H1 (cell line): ENCODE results near the gene CMSS1. TPM values are rescaled to one million over a fixed set of nuclear protein-coding genes. Genes with fewer than 3 reads are reported as not detected.

Experiments
- ASH2L ChIP-seq: fragments of 200-600, 300-600 bp; sonication (generic); IDR thresholded peaks from one replicate; pipeline ENCODE4 v1.7.1; 2017; ENCODE audit warnings: low read length
- ATF2 ChIP-seq: IDR thresholded peaks from 2 replicates; pipeline ENCODE4 v1.6.1; 2012; ENCODE audit warnings: low read length, inconsistent platforms
- BACH1 ChIP-seq: IDR thresholded peaks from 2 replicates; pipeline ENCODE4 v1.6.1; 2012; ENCODE audit warnings: low read length, improper control_type of control experiment
- CHD7 ChIP-seq: fragments of 300-600 bp; sonication (generic); IDR thresholded peaks from 2 replicates; pipeline ENCODE4 v1.7.1; 2012; ENCODE audit warnings: low read length, moderate library complexity, mild to moderate bottlenecking, inconsistent platforms; ENCODE audit not compliant: insufficient replicate concordance
- GABPA ChIP-seq: IDR thresholded peaks from 2 replicates; pipeline ENCODE4 v1.6.1; 2011; ENCODE audit warnings: mild to moderate bottlenecking, low read length, moderate library complexity, borderline replicate concordance; ENCODE audit not compliant: insufficient read depth
- MAFK ChIP-seq: IDR thresholded peaks from 2 replicates; pipeline ENCODE4 v1.6.1; 2012; ENCODE audit warnings: low read depth, mild to moderate bottlenecking, improper control_type of control experiment, low read length
- PHF8 ChIP-seq: fragments of 200-600 bp; sonication (generic); conservative IDR thresholded peaks from 2 replicates; pipeline ENCODE4 v1.7.1; 2012; ENCODE audit warnings: low read depth, mild to moderate bottlenecking, inconsistent platforms, low read length, moderate library complexity
- SIN3A ChIP-seq, 2 experiments: IDR thresholded peaks in 1 of 2; conservative IDR thresholded peaks in 1 of 2; 2 replicates each; pipeline ENCODE4 v1.6.1; 2011 to 2012; ENCODE audit warnings: low read length in 2 of 2, improper control_type of control experiment in 1 of 2, low read depth in 1 of 2, mild to moderate bottlenecking in 1 of 2
- SP2 ChIP-seq: IDR thresholded peaks from 2 replicates; pipeline ENCODE4 v1.6.1; 2012; ENCODE audit warnings: mild to moderate bottlenecking, low read length, inconsistent platforms
- SRF ChIP-seq: IDR thresholded peaks from 2 replicates; pipeline ENCODE4 v1.6.1; 2011; ENCODE audit warnings: mild to moderate bottlenecking, low read depth, low read length, moderate library complexity
- TCF12 ChIP-seq: IDR thresholded peaks from 2 replicates; pipeline ENCODE4 v1.6.1; 2011; ENCODE audit warnings: low read depth, mild to moderate bottlenecking, low read length
- polyA plus RNA-seq, 7 experiments: library from polyadenylated mRNA; depleted of rRNA in 3 of 7; stranded (reverse) in 5 of 7; unstranded in 2 of 7; fragments of >200 nt in 5 of 7; fragments of 200-250 nt in 2 of 7; gene quantifications; 1 replicate in 5 of 7; 2 replicates in 1 of 7; 4 replicates in 1 of 7; pipeline versions ENCODE4 v1.2.1 to v1.2.3, GENCODE V29; 2011 to 2013; ENCODE audit warnings: missing spikeins in 2 of 7, mixed read lengths in 2 of 7
- total RNA-seq: library from RNA; stranded (reverse); fragmentation: NEBNext Ultra II Directional; extraction: Animal tissue kit (Norgen Biotek cat#: 25700); gene quantifications from 2 replicates; pipeline ENCODE4 v1.2.1, GENCODE V29; 2021

The CMSS1 gene
- total and polyA plus RNA-seq, 2 of the 8 experiments (the other 6 are each of a cell fraction or from before 2014, with no cell fraction given): 15.2 to 75.1 TPM

- TF ChIP-seq CHD7 (no peak), MAFK (no peak), SP2 (no peak), SRF (no peak), SIN3A (conservative IDR thresholded peaks at IDR 0.05 in 1 of 2, IDR thresholded peaks at IDR 0.05 in 1 of 2; ENCODE audit: low read depth in 1 of 2, low read length in 2 of 2) (no peak), TCF12 (no peak), GABPA (no peak), ASH2L (no peak), ATF2 (no peak), BACH1 (no peak), PHF8 (no peak)
Measured at GRCh38 chr3:100081311-100081710, 263.6 kb downstream of the CMSS1 start (continued).
